ENCODE measurements around the gene PPARGC1A. TPM values are rescaled to one million over a fixed set of nuclear protein-coding genes. Genes with fewer than 3 reads are reported as not detected.

Gene PPARGC1A
- total and polyA plus RNA-seq, 2 experiments from 2014 or later, result 0.76 to 3.3 TPM

DNA sequence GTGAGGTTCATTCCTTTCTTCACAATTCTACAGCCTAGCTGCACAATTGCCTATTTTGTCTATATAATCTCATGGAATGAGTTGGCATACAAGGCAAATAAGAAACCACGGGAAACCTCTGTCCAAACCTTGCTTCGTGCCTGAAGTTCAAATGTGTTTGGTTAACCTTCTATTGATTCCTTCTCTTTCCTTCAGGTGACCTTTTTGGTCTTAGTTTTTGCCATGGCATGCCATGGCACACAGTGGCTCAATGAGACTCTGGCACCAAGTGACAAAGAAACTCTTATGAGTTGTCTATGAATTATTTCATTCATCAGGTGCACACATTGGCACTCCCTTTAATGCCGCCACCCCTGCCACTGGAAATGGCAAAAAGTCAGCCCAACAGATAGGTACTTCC lies 101.8 kb downstream of the PPARGC1A start:
- no peak for TF ChIP-seq EZH2 (IDR thresholded peaks at IDR 0.05; ENCODE audit: low read depth, unreplicated experiment)
- no peak for TF ChIP-seq NANOG (IDR thresholded peaks at IDR 0.05; ENCODE audit: borderline replicate concordance)
- TF ChIP-seq, protein P1, sequence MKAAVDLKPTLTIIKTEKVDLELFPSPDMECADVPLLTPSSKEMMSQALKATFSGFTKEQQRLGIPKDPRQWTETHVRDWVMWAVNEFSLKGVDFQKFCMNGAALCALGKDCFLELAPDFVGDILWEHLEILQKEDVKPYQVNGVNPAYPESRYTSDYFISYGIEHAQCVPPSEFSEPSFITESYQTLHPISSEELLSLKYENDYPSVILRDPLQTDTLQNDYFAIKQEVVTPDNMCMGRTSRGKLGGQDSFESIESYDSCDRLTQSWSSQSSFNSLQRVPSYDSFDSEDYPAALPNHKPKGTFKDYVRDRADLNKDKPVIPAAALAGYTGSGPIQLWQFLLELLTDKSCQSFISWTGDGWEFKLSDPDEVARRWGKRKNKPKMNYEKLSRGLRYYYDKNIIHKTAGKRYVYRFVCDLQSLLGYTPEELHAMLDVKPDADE (IDR thresholded peaks at IDR 0.05), result no peak
- TF ChIP-seq, protein P2, sequence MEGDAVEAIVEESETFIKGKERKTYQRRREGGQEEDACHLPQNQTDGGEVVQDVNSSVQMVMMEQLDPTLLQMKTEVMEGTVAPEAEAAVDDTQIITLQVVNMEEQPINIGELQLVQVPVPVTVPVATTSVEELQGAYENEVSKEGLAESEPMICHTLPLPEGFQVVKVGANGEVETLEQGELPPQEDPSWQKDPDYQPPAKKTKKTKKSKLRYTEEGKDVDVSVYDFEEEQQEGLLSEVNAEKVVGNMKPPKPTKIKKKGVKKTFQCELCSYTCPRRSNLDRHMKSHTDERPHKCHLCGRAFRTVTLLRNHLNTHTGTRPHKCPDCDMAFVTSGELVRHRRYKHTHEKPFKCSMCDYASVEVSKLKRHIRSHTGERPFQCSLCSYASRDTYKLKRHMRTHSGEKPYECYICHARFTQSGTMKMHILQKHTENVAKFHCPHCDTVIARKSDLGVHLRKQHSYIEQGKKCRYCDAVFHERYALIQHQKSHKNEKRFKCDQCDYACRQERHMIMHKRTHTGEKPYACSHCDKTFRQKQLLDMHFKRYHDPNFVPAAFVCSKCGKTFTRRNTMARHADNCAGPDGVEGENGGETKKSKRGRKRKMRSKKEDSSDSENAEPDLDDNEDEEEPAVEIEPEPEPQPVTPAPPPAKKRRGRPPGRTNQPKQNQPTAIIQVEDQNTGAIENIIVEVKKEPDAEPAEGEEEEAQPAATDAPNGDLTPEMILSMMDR (conservative IDR thresholded peaks at IDR 0.05; ENCODE audit: low read depth in 2 of 2), result no peak
- TF ChIP-seq, protein P3, sequence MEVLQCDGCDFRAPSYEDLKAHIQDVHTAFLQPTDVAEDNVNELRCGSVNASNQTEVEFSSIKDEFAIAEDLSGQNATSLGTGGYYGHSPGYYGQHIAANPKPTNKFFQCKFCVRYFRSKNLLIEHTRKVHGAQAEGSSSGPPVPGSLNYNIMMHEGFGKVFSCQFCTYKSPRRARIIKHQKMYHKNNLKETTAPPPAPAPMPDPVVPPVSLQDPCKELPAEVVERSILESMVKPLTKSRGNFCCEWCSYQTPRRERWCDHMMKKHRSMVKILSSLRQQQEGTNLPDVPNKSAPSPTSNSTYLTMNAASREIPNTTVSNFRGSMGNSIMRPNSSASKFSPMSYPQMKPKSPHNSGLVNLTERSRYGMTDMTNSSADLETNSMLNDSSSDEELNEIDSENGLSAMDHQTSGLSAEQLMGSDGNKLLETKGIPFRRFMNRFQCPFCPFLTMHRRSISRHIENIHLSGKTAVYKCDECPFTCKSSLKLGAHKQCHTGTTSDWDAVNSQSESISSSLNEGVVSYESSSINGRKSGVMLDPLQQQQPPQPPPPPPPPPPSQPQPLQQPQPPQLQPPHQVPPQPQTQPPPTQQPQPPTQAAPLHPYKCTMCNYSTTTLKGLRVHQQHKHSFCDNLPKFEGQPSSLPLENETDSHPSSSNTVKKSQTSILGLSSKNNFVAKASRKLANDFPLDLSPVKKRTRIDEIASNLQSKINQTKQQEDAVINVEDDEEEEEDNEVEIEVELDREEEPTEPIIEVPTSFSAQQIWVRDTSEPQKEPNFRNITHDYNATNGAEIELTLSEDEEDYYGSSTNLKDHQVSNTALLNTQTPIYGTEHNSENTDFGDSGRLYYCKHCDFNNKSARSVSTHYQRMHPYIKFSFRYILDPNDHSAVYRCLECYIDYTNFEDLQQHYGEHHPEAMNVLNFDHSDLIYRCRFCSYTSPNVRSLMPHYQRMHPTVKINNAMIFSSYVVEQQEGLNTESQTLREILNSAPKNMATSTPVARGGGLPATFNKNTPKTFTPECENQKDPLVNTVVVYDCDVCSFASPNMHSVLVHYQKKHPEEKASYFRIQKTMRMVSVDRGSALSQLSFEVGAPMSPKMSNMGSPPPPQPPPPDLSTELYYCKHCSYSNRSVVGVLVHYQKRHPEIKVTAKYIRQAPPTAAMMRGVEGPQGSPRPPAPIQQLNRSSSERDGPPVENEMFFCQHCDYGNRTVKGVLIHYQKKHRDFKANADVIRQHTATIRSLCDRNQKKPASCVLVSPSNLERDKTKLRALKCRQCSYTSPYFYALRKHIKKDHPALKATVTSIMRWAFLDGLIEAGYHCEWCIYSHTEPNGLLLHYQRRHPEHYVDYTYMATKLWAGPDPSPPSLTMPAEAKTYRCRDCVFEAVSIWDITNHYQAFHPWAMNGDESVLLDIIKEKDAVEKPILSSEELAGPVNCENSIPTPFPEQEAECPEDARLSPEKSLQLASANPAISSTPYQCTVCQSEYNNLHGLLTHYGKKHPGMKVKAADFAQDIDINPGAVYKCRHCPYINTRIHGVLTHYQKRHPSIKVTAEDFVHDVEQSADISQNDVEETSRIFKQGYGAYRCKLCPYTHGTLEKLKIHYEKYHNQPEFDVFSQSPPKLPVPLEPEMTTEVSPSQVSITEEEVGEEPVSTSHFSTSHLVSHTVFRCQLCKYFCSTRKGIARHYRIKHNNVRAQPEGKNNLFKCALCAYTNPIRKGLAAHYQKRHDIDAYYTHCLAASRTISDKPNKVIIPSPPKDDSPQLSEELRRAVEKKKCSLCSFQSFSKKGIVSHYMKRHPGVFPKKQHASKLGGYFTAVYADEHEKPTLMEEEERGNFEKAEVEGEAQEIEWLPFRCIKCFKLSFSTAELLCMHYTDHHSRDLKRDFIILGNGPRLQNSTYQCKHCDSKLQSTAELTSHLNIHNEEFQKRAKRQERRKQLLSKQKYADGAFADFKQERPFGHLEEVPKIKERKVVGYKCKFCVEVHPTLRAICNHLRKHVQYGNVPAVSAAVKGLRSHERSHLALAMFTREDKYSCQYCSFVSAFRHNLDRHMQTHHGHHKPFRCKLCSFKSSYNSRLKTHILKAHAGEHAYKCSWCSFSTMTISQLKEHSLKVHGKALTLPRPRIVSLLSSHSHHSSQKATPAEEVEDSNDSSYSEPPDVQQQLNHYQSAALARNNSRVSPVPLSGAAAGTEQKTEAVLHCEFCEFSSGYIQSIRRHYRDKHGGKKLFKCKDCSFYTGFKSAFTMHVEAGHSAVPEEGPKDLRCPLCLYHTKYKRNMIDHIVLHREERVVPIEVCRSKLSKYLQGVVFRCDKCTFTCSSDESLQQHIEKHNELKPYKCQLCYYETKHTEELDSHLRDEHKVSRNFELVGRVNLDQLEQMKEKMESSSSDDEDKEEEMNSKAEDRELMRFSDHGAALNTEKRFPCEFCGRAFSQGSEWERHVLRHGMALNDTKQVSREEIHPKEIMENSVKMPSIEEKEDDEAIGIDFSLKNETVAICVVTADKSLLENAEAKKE (CRISPR knock-in tag; IDR thresholded peaks at IDR 0.05), result no peak
- no peak for TF ChIP-seq STAT1 (IDR thresholded peaks at IDR 0.05; ENCODE audit: unreplicated experiment)
- TF ChIP-seq EZH2phosphoT487 (IDR thresholded peaks at IDR 0.05; ENCODE audit: unreplicated experiment), result no peak
- TF ChIP-seq ZNF114 (CRISPR knock-in tag; IDR thresholded peaks at IDR 0.05), result no peak
- TF ChIP-seq POLR2AphosphoS5 (IDR thresholded peaks at IDR 0.05; ENCODE audit: low read depth), result no peak
- Histone ChIP-seq H3K4me3 (no peak overlapping the region), H3K9me2 (ENCODE audit: insufficient read depth) (peaks cover 8% of the 10 kb centered on the region; the same call in 1 of the 2 replicates), H3K27ac (ENCODE audit: low read depth) (no peak overlapping the region), H2AFZ (no peak overlapping the region), H4K20me1 (replicated peaks; ENCODE audit: insufficient read depth) (no peaks in the 10 kb centered on the region), H3K27me3 (ENCODE audit: insufficient read depth) (no peaks in the 10 kb centered on the region), H3K4me2 (no peak overlapping the region), H3F3A (replicated peaks; ENCODE audit: low read depth) (no peaks in the 10 kb centered on the region), H3K79me2 (replicated peaks; ENCODE audit: insufficient read depth) (no peaks in the 10 kb centered on the region), H3K4me1 (ENCODE audit: insufficient read depth) (peaks cover 8% of the 10 kb centered on the region; the same call in 1 of the 2 replicates), H3K36me3 (ENCODE audit: insufficient read depth) (no peaks in the 10 kb centered on the region)
- no peaks in the 10 kb centered on the region for H3K27me3 Mint-ChIP-seq (ENCODE audit: insufficient read depth, low read depth, poor library complexity)
- H3K27ac Mint-ChIP-seq, result no peak overlapping the region
- H3K36me3 Mint-ChIP-seq (ENCODE audit: low read depth), result peaks cover 2% of the 10 kb centered on the region; the same call in 2 of the 3 replicates
- H3K4me3 Mint-ChIP-seq, result no peak overlapping the region
- H3K4me1 Mint-ChIP-seq, result peaks cover 6% of the 10 kb centered on the region; the same call in 2 of the 3 replicates
- peaks cover 7% of the 10 kb centered on the region; the same call in 2 of the 3 replicates for H3K9me3 Mint-ChIP-seq
- DNase-seq (ENCODE audit: low spot score) (no peak), ATAC-seq (no peak)
